ENCODE measurements around the gene MERTK. TPM values are rescaled to one million over a fixed set of nuclear protein-coding genes. Genes with fewer than 3 reads are reported as not detected.
"Not testable (repeated sequence)": the region's sequence is repeated elsewhere in the genome, so short reads cannot be mapped to it uniquely, and the experiment has no call there.

The MERTK gene
- total and polyA plus RNA-seq, 2 experiments from 2014 or later: under 0.01 TPM; not detected in 1

DNA sequence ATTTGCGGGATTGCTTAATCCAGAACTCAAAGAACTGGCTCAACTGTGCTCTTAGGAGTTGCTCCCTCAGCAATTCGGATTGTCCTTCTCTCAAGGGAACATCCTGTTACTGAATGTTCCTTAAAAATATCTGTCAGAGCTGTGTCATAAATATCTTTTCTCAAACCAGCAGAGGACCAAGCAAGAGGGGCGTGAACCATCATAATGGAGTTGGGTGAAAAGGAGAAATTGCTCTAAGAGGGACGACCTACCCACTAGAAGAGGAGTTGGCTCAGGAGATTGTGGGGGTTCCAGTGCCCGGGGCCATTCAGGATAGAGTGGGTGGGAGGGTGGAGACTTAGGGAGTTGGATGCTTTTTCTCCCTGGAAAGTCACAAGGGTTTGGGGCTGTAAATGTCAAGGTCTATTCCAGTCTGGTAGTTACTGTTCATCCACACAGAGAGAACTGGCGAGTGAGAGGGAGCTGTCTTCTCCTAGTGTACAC, 59.5 kb downstream of the MERTK start:
- H2AFZ ChIP-seq: no peak overlapping the region
- DNase-seq: no peak
- H3K4me3 ChIP-seq: no peak overlapping the region
- peaks cover 60% of the 10 kb centered on the region for H3K27me3 ChIP-seq (replicated peaks; ENCODE audit: insufficient read depth)
- no peaks in the 10 kb centered on the region for H4K20me1 ChIP-seq (ENCODE audit: insufficient read depth)
- in situ Hi-C loops (cut with MboI): no loop called here
- H3F3A ChIP-seq (ENCODE audit: insufficient read depth): no peaks in the 10 kb centered on the region
- H3K36me3 ChIP-seq (ENCODE audit: low read depth): no peaks in the 10 kb centered on the region
- no peak overlapping the region for H3K4me2 ChIP-seq (ENCODE audit: unreplicated experiment)
- no peaks in the 10 kb centered on the region for H3K79me2 ChIP-seq (ENCODE audit: insufficient read depth)
- no peak for TF ChIP-seq EZH2 (IDR thresholded peaks at IDR 0.05; ENCODE audit: insufficient read depth, poor library complexity, severe bottlenecking)
- H3K27ac ChIP-seq: no peak overlapping the region
- H3K4me1 ChIP-seq (ENCODE audit: insufficient read depth): no peaks in the 10 kb centered on the region
- 7 to 12% methylated on average over 6 of the region's 6 CpGs for WGBS, 2 experiments (ENCODE audit: low coverage in 1 of 2, low lambda C conversion rate in 2 of 2, missing lambda C conversion rate in 2 of 2)
- H3K9ac ChIP-seq: no peak overlapping the region
- H3K9me2 ChIP-seq (ENCODE audit: insufficient read depth): no peaks in the 10 kb centered on the region
- no peaks in the 10 kb centered on the region for H3K9me3 ChIP-seq (ENCODE audit: low read depth)

DNA sequence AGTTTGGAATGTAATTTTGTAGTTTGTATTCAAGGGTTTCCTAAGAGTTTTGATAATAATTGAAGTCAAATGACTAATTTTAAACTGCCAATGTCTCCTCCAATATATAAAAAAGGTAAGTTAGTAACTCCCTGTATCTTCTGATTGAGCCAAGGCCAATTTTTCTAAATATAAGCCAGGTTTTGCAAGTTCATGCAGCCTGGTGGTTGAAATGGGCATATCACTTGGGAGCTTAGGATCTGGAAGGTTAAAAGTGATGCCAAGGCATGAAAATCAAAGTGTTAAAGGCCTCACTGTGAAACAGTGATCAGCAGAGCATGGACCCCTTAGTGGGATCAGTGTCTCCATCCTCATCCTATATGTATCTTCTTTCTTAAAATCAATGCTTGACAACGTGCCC, 60.5 kb downstream of the MERTK start:
- DNase-seq: peak; percentile 8
- H3K27me3 ChIP-seq (replicated peaks; ENCODE audit: insufficient read depth): peaks cover 63% of the 10 kb centered on the region
- H3K4me2 ChIP-seq (ENCODE audit: unreplicated experiment): no peak overlapping the region
- no peaks in the 10 kb centered on the region for H4K20me1 ChIP-seq (ENCODE audit: insufficient read depth)
- in situ Hi-C loops (cut with MboI): no loop called here
- H3K36me3 ChIP-seq (ENCODE audit: low read depth): no peaks in the 10 kb centered on the region
- H3K79me2 ChIP-seq (ENCODE audit: insufficient read depth): no peaks in the 10 kb centered on the region
- no peaks in the 10 kb centered on the region for H3F3A ChIP-seq (ENCODE audit: insufficient read depth)
- TF ChIP-seq EZH2 (IDR thresholded peaks at IDR 0.05; ENCODE audit: insufficient read depth, poor library complexity, severe bottlenecking) (no peak), EZH2phosphoT487 (IDR thresholded peaks at IDR 0.05; ENCODE audit: insufficient read depth, low read depth) (no peak)
- WGBS, 2 experiments (ENCODE audit: low coverage in 1 of 2, low lambda C conversion rate in 2 of 2, missing lambda C conversion rate in 2 of 2): 50 to 55% methylated on average over 1 of the region's 1 CpG
- H2AFZ ChIP-seq: no peak overlapping the region
- H3K4me3 ChIP-seq: no peak overlapping the region
- no peaks in the 10 kb centered on the region for H3K9me3 ChIP-seq (ENCODE audit: low read depth)
- no peak overlapping the region for H3K27ac ChIP-seq
- H3K4me1 ChIP-seq (ENCODE audit: insufficient read depth): no peaks in the 10 kb centered on the region
- no peak overlapping the region for H3K9ac ChIP-seq
- no peaks in the 10 kb centered on the region for H3K9me2 ChIP-seq (ENCODE audit: insufficient read depth)

DNA sequence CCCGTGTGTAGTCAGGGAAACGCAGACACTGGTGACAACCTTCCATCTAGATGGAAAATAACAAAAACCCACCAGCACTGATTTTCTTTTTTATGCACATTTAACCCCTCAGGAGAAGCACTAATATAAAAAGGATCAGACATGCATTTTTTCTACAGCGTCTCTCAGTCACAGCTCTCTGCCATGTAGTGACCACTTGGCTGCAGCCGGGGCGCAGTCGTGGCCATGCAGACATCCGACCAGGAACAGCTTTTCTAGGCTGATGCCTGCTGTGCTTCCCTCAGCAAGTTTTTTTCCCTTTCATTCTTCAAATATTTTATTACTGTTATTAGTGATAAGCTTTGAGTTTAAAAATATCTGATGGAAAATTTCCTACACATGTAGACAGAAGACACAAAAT, 63.3 kb downstream of the MERTK start:
- Histone ChIP-seq H3K4me1 (ENCODE audit: insufficient read depth) (no peaks in the 10 kb centered on the region), H3K36me3 (ENCODE audit: low read depth) (no peaks in the 10 kb centered on the region), H3K4me3 (no peak overlapping the region), H3F3A (ENCODE audit: insufficient read depth) (no peaks in the 10 kb centered on the region), H2AFZ (no peak overlapping the region), H3K9ac (no peak overlapping the region), H3K27ac (no peak overlapping the region), H3K79me2 (ENCODE audit: insufficient read depth) (no peaks in the 10 kb centered on the region), H3K9me2 (ENCODE audit: insufficient read depth) (no peaks in the 10 kb centered on the region), H4K20me1 (ENCODE audit: insufficient read depth) (no peaks in the 10 kb centered on the region), H3K9me3 (ENCODE audit: low read depth) (no peaks in the 10 kb centered on the region), H3K4me2 (ENCODE audit: unreplicated experiment) (no peak overlapping the region), H3K27me3 (replicated peaks; ENCODE audit: insufficient read depth) (peaks cover 68% of the 10 kb centered on the region)
- WGBS, 2 experiments (ENCODE audit: low coverage in 1 of 2, low lambda C conversion rate in 2 of 2, missing lambda C conversion rate in 2 of 2): 83 to 86% methylated on average over 7 of the region's 7 CpGs
- TF ChIP-seq EZH2 (IDR thresholded peaks at IDR 0.05; ENCODE audit: insufficient read depth, poor library complexity, severe bottlenecking) (no peak), EZH2phosphoT487 (IDR thresholded peaks at IDR 0.05; ENCODE audit: insufficient read depth, low read depth) (no peak)
- in situ Hi-C loops (cut with MboI): no loop called here
- no peak for DNase-seq

DNA sequence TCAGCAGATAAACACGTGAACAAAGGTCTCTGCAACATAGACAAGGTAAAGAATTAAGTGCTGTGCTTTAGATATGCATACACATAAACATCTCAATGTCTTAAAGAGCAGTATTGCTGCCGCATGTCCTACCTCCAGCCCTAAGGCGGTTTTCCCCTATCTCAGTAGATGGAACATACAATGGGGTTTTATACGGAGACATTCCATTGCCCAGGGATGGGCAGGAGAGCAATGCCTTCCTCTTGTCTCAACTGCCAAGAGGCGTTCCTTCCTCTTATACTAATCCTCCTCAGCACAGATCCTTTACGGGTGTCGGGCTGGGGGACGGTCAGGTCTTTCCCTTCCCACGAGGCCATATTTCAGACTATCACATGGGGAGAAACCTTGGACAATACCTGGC, 64.7 kb downstream of the MERTK start:
- H3K36me3 ChIP-seq (ENCODE audit: low read depth); H3K27ac ChIP-seq; in situ Hi-C loops (cut with MboI); H3K4me3 ChIP-seq; H3K4me2 ChIP-seq (ENCODE audit: unreplicated experiment); H3F3A ChIP-seq (ENCODE audit: insufficient read depth); H3K79me2 ChIP-seq (ENCODE audit: insufficient read depth); H3K9me2 ChIP-seq (ENCODE audit: insufficient read depth); DNase-seq; H3K9ac ChIP-seq; H3K4me1 ChIP-seq (ENCODE audit: insufficient read depth); H3K9me3 ChIP-seq (ENCODE audit: low read depth); H2AFZ ChIP-seq; H4K20me1 ChIP-seq (ENCODE audit: insufficient read depth): not testable (repeated sequence)
- peaks cover 66% of the 10 kb centered on the region for H3K27me3 ChIP-seq (replicated peaks; ENCODE audit: insufficient read depth)
- WGBS, 2 experiments (ENCODE audit: low coverage in 1 of 2, low lambda C conversion rate in 2 of 2, missing lambda C conversion rate in 2 of 2): 66 to 74% methylated on average over 9 of the region's 9 CpGs

DNA sequence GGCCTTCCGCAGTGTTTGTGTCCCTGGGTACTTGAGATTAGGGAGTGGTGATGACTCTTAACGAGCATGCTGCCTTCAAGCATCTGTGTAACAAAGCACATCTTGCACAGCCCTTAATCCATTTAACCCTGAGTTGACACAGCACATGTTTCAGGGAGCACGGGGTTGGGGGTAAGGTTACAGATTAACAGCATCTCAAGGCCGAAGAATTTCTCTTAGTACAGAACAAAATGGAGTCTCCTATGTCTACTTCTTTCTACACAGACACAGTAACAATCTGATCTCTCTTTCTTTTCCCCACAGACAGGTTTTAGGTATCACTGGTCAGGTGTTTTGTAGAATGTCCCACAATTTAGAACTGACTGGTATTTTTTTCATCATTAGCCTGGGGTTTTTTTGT, 65.1 kb downstream of the MERTK start:
- H3K9ac ChIP-seq; H2AFZ ChIP-seq; H3K4me3 ChIP-seq; H3K9me2 ChIP-seq (ENCODE audit: insufficient read depth); DNase-seq; H3K36me3 ChIP-seq (ENCODE audit: low read depth); H3F3A ChIP-seq (ENCODE audit: insufficient read depth); H3K27ac ChIP-seq; H3K9me3 ChIP-seq (ENCODE audit: low read depth); H4K20me1 ChIP-seq (ENCODE audit: insufficient read depth); H3K79me2 ChIP-seq (ENCODE audit: insufficient read depth); H3K4me1 ChIP-seq (ENCODE audit: insufficient read depth); H3K4me2 ChIP-seq (ENCODE audit: unreplicated experiment); in situ Hi-C loops (cut with MboI): not testable (repeated sequence)
- WGBS, 2 experiments (ENCODE audit: low coverage in 1 of 2, low lambda C conversion rate in 2 of 2, missing lambda C conversion rate in 2 of 2): 36 to 39% methylated on average over 4 of the region's 4 CpGs
- H3K27me3 ChIP-seq (replicated peaks; ENCODE audit: insufficient read depth): peaks cover 67% of the 10 kb centered on the region

Data from GM23248 (cell line).